GM10266 (cell line): Measurements from ENCODE around the gene KCTD1.

ENCODE experiments used
- DNase-seq: peaks from one replicate; pipeline ENCODE4 v3.0.0; 2012; ENCODE audit errors: extremely low spot score
- TF ChIP-seq, protein P1 (sequence below): IDR thresholded peaks from 2 replicates; pipeline ENCODE4 v1.5.1; 2012; ENCODE audit warnings: mild to moderate bottlenecking, low read depth; ENCODE audit not compliant: control insufficient read depth, insufficient read depth; ENCODE audit errors: missing control alignments

Gene KCTD1

DNA sequence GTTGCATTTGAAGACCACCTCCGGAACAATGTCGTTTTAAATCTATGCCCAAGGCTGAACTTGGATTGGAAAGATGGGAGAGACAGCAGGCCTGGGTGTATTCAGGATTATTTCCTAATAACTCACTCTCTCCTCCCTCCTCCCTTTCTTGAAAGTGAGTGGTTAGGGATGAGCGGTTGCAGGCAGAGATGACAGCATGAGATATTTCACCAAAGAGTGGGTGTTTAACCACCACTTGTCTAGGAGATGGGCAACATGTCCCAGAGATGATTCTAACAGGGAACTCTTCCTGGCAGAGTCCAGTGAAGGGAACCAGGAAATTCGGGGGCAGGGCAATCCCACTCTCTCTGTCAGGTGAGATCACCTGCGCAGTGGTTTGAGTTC, 123.2 kb downstream of the KCTD1 start:
- TF ChIP-seq, protein P1, sequence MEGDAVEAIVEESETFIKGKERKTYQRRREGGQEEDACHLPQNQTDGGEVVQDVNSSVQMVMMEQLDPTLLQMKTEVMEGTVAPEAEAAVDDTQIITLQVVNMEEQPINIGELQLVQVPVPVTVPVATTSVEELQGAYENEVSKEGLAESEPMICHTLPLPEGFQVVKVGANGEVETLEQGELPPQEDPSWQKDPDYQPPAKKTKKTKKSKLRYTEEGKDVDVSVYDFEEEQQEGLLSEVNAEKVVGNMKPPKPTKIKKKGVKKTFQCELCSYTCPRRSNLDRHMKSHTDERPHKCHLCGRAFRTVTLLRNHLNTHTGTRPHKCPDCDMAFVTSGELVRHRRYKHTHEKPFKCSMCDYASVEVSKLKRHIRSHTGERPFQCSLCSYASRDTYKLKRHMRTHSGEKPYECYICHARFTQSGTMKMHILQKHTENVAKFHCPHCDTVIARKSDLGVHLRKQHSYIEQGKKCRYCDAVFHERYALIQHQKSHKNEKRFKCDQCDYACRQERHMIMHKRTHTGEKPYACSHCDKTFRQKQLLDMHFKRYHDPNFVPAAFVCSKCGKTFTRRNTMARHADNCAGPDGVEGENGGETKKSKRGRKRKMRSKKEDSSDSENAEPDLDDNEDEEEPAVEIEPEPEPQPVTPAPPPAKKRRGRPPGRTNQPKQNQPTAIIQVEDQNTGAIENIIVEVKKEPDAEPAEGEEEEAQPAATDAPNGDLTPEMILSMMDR, result no peak
- no peak for DNase-seq

DNA sequence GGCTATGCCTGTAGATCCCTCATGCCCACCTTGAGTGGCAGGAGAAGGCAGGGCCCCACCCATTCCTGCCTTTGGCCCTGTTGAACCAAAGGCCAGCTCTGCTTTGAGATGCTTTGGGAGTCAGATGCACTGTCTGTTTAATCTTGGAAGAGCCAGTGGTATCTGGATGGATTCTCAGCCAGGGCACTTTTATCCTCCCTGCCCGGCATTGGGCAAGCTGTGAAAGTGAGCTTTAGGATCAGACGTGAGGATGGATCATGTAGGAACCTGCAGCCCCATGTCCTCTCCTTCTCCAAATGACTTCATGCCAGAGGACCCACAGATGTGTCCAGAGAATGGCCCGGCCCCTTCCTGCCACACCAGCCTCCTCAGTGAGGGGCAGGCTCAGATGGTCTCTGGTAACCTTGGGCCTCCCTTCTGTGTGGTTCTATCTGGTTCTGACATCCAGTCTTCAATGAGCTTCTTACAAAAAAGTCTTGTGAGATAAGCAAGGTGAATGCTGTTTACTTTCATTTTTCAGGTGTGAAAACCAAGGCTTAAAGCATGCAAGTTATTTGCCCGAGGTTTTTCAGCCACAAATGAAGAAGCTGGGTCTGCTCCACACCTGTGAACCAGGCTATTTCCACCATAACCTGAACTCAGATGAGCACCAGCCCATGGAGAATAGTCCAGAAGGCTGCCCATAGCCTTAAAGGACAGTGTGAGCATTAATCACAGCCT, 123.8 kb downstream of the KCTD1 start:
- no peak for DNase-seq
- TF ChIP-seq, protein P1, result no peak

DNA sequence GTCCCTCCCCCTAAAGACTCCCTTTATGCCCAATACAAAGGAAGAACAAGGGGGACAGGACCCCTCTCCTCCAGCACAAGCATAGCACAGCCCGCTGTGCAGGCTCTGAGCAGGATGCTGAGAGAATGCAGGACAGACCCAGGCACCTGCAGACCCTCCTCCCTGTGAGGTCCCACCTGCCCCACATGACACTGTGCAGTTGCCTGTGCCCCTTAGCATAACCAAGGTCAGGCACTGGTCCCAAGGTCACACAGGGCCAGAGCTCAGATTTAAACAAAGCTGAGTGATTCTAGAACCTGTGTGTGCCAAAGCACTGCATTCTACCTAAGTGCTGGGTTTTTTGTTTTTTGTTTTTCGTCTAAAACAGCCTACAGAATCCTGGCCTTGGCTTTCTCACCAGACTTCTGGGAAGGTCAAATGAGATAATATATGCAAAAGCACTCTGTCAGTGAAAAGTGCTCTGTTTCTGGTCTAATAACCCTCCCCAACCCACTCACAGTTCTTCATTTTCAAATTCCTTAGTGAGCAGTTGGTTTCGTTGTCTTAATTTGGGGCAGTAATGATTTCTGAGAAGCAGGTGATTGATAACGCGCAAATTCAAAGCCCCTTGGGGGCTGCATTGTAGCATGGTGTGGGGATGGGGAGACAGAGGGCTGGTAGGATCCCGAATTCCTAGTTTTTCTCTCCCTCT, 125.7 kb downstream of the KCTD1 start:
- TF ChIP-seq, protein P1, result no peak
- DNase-seq, result no peak

DNA sequence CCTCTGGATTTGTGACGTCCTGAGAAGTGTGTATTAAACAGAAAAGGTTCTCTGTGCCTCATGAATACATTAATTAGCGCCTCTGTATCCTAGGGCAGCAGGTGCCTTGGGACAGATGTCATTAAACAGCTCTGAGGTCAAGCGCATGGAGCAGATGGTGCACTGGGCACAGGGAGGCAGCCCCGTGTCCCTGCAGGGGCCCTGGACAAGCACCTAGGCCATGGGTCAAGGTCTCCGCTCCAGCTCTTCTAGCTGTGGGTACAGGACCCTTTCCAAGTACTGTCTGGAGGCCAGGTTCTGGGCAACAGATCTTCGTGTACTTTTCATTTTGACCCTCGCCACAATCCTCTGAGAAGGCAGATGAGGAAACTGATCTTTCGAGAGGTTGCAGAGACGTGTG, 126.4 kb downstream of the KCTD1 start:
- DNase-seq, result no peak
- TF ChIP-seq, protein P1, result no peak

DNA sequence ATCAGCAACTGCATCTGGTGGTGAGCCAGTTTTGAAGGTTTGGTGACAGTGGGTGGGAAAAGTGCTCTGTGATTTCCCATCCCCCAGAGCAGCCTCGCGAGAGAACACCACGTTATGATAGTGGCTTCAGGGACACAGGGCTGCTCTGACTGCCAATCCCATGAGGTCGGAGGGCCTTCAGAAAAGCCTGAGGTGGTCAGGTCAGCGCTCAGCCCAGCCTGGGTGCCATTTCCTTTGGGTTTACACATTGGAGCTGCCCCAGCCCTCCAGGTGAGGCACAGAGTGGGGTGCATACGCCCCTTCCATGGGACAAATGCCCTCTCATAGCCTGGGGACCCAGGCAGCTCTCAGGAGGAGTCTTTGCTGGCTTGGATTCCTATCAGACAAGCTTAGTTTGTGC, 126.8 kb downstream of the KCTD1 start:
- TF ChIP-seq, protein P1, result no peak
- DNase-seq, result no peak

DNA sequence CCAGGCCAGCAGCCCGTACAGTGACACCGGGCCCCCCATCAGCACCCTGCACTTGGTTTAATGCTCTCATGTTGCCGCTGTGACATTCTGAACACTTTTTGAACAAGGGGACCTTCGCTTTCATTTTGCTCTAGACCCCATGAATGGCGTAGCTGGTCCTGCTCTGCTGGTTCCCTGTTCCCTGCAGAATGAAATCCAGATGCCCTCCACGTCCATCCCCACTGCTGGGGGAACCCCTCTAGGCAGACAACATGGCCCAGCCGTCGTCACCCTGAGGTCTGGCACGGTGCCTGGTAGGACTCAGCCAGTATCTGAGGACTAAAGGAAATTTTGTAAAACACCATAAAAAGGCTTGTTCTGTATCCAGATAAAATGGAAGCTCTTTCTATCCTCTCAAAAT, 128.6 kb downstream of the KCTD1 start:
- TF ChIP-seq, protein P1, result no peak
- no peak for DNase-seq

DNA sequence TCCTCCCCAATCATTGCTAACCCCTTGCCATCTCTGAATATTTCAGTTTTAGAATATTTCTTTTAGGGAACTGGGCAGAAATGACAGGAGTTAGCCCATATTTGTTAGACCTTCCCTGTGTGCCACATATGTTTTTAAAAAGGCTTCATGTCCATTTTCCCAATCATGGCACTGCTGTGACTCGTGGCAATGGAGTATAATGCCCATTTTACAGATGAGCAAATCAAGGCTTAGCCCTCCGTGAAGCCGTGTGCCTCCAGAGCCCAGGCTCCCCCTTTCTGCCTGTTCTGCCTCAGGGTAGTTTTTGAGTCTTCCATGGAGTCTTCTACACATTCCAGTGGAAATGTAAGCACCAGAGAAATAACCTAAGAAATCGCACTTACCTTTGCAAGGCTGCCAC, 130.1 kb downstream of the KCTD1 start:
- TF ChIP-seq, protein P1, result no peak
- DNase-seq, result no peak
